ENCODE results near the gene BTBD8.
"Not testable (repeated sequence)": the region's sequence is repeated elsewhere in the genome, so short reads cannot be mapped to it uniquely, and the experiment has no call there.

The BTBD8 gene

GRCh38 chr1:92080128-92080985, at the start of gene BTBD8:
Gene BTBD8 (plus strand): TSS chr1:92080345. CDS start chr1:92080572, 227 bp downstream.
- DNase-seq (ENCODE audit: low spot score) = peak; percentile 79

GRCh38 chr1:92030656-92031107, 49.5 kb upstream of the BTBD8 start:
- DNase-seq (ENCODE audit: low spot score) = no peak

GRCh38 chr1:92031281-92032110, 48.6 kb upstream of the BTBD8 start:
- DNase-seq (ENCODE audit: low spot score) = no peak

GRCh38 chr1:92037400-92037799, 42.7 kb upstream of the BTBD8 start:
- no peak for DNase-seq (ENCODE audit: low spot score)

- DNase-seq (ENCODE audit: low spot score) = no peak
Observed at GRCh38 chr1:92038695-92039346, 41.3 kb upstream of the BTBD8 start.

GRCh38 chr1:92040971-92041370, 39.2 kb upstream of the BTBD8 start:
- DNase-seq (ENCODE audit: low spot score) = no peak

- no peak for DNase-seq (ENCODE audit: low spot score)
Observed at GRCh38 chr1:92043621-92044020, 36.5 kb upstream of the BTBD8 start.

GRCh38 chr1:92045766-92046495, 34.2 kb upstream of the BTBD8 start:
- no peak for DNase-seq (ENCODE audit: low spot score)

GRCh38 chr1:92051948-92052347, 28.2 kb upstream of the BTBD8 start:
- DNase-seq (ENCODE audit: low spot score) = no peak

- DNase-seq (ENCODE audit: low spot score) = no peak
Observed at GRCh38 chr1:92065042-92065441, 15.1 kb upstream of the BTBD8 start.

GRCh38 chr1:92066321-92066720, 13.8 kb upstream of the BTBD8 start:
- no peak for DNase-seq (ENCODE audit: low spot score)

- no peak for DNase-seq (ENCODE audit: low spot score)
Observed at GRCh38 chr1:92070892-92071291, 9.3 kb upstream of the BTBD8 start.

- not testable (repeated sequence) for DNase-seq (ENCODE audit: low spot score)
Observed at GRCh38 chr1:92074446-92074845, 5.7 kb upstream of the BTBD8 start.

GRCh38 chr1:92075311-92075710, 4.8 kb upstream of the BTBD8 start, which contains the start of gene SETSIP:
Gene SETSIP (minus strand): TSS chr1:92075411. CDS start chr1:92075411, 0 bp downstream.
- DNase-seq (ENCODE audit: low spot score) = no peak

GRCh38 chr1:92076363-92076762, 3.8 kb upstream of the BTBD8 start:
- DNase-seq (ENCODE audit: low spot score) = no peak

GRCh38 chr1:92078077-92078476, 2.1 kb upstream of the BTBD8 start:
- not testable (repeated sequence) for DNase-seq (ENCODE audit: low spot score)

GRCh38 chr1:92079441-92079840, 704 bp upstream of the BTBD8 start:
- no peak for DNase-seq (ENCODE audit: low spot score)

- DNase-seq (ENCODE audit: low spot score) = no peak
Observed at GRCh38 chr1:92081031-92081430, 886 bp downstream of the BTBD8 start.

GRCh38 chr1:92084651-92085050, 4.5 kb downstream of the BTBD8 start:
- no peak for DNase-seq (ENCODE audit: low spot score)

- no peak for DNase-seq (ENCODE audit: low spot score)
Observed at GRCh38 chr1:92085727-92086126, 5.6 kb downstream of the BTBD8 start.

GRCh38 chr1:92087542-92087941, 7.4 kb downstream of the BTBD8 start:
- DNase-seq (ENCODE audit: low spot score) = no peak

- DNase-seq (ENCODE audit: low spot score) = no peak
Observed at GRCh38 chr1:92091625-92092024, 11.5 kb downstream of the BTBD8 start.
